ENCODE data around the gene BARD1. TPM values are rescaled to one million over a fixed set of nuclear protein-coding genes. Genes with fewer than 3 reads are reported as not detected.

The BARD1 gene
- total RNA-seq, 1 experiment from 2014 or later = 39.6 TPM

- no peaks in the 10 kb centered on the region for H3K27me3 Mint-ChIP-seq (ENCODE audit: low read depth)
- DNase-seq (ENCODE audit: low spot score) = no peak
- no peak overlapping the region for H3K4me3 Mint-ChIP-seq
- no peak for ATAC-seq
- POLR2A ChIA-PET = no interaction called here
- H3K36me3 Mint-ChIP-seq = peaks cover 55% of the 10 kb centered on the region
- no peaks in the 10 kb centered on the region for H3K4me1 Mint-ChIP-seq
- TF ChIP-seq NR3C1 (CRISPR knock-in tag; conservative IDR thresholded peaks at IDR 0.05; ENCODE audit: low read depth) (no peak), MYBL2 (CRISPR knock-in tag; IDR thresholded peaks at IDR 0.05) (no peak), CREM (CRISPR knock-in tag; IDR thresholded peaks at IDR 0.05) (no peak)
- H3K27ac Mint-ChIP-seq = no peak overlapping the region
- H3K9me3 Mint-ChIP-seq = peaks cover 7% of the 10 kb centered on the region
- CTCF ChIA-PET = no interaction called here
Observed at GRCh38 chr2:214772443-214773015, 37.0 kb downstream of the BARD1 start.

- ATAC-seq = no peak
- CTCF ChIA-PET = no interaction called here
- POLR2A ChIA-PET = no interaction called here
Observed at GRCh38 chr2:214765180-214765579, 44.3 kb downstream of the BARD1 start.

More at GRCh38 chr2:214765180-214765579, 44.3 kb downstream of the BARD1 start:
- TF ChIP-seq TEAD4 (CRISPR knock-in tag; IDR thresholded peaks at IDR 0.05) (no peak), CTCF (IDR thresholded peaks at IDR 0.05) (no peak), NR1H2 (CRISPR knock-in tag; IDR thresholded peaks at IDR 0.05) (no peak), AFF4 (CRISPR knock-in tag; IDR thresholded peaks at IDR 0.05; ENCODE audit: borderline replicate concordance) (no peak), SMAD3 (CRISPR knock-in tag; IDR thresholded peaks at IDR 0.05; ENCODE audit: borderline replicate concordance) (no peak), FOXP4 (CRISPR knock-in tag; IDR thresholded peaks at IDR 0.05) (no peak), MYBL2 (CRISPR knock-in tag; IDR thresholded peaks at IDR 0.05) (no peak)
- TF ChIP-seq, protein P1, sequence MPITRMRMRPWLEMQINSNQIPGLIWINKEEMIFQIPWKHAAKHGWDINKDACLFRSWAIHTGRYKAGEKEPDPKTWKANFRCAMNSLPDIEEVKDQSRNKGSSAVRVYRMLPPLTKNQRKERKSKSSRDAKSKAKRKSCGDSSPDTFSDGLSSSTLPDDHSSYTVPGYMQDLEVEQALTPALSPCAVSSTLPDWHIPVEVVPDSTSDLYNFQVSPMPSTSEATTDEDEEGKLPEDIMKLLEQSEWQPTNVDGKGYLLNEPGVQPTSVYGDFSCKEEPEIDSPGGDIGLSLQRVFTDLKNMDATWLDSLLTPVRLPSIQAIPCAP (CRISPR knock-in tag; IDR thresholded peaks at IDR 0.05) = no peak
- no peaks in the 10 kb centered on the region for H3K9me3 Mint-ChIP-seq
- no peak overlapping the region for H3K27ac Mint-ChIP-seq
- H3K36me3 Mint-ChIP-seq = peaks cover 68% of the 10 kb centered on the region
- no peaks in the 10 kb centered on the region for H3K27me3 Mint-ChIP-seq (ENCODE audit: low read depth)
- no peak for DNase-seq (ENCODE audit: low spot score)
- H3K4me1 Mint-ChIP-seq = no peaks in the 10 kb centered on the region
- H3K4me3 Mint-ChIP-seq = no peak overlapping the region

Data from WTC11 (cell line).